Measurements from ENCODE around the gene ALDH9A1.
"Not testable (repeated sequence)": the region's sequence is repeated elsewhere in the genome, so short reads cannot be mapped to it uniquely, and the experiment has no call there.

The ALDH9A1 gene

DNA sequence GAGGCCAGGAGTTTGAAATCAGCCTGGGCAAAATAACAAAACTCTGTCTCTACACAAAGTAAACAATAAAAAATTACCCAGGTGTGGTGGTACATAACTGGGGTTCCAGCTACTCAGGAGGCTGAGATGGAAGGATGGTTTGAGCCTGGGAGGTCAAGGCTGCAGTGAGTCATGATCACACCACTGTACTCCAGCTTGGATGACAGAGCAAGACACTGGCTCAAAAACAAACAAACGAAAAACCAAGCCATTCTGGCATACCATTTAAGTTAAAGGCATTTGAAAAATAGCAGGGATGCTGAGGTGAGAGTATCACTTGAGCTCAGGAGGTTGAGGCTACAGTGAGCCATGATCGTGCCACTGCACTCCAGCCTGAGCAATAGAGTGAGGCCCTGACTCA lies 5.3 kb upstream of the ALDH9A1 start:
- DNase-seq (no peak), ATAC-seq (replicated peaks) (no peak)
- Mint-ChIP-seq H3K9me3 (no peaks in the 10 kb centered on the region), H3K36me3 (no peaks in the 10 kb centered on the region), H3K4me1 (peaks cover 0 to 2% of the 10 kb centered on the region in 2 donors), H3K4me3 (no peak overlapping the region), H3K27me3 (peaks cover 16% of the 10 kb centered on the region in 2 donors), H3K27ac (no peak overlapping the region)

DNA sequence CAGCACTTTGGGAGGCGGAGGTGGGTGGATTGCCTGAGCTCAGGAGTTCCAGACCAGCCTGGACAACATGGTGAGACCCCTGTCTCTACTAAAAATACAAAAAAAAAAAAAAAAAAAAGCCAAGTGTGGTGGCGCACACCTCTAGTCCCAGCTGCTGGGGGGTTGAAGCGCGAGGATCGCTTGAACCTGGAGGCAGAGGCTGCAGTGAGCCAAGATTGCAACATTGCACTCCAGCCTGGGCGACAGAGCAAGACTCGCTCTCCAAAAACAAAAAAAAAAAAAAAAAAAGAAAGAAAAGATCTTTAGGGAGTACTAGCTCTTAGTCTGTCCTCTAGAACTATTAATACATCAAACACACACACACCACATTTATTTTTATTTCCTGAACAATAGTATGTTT lies 3.6 kb upstream of the ALDH9A1 start:
- H3K27ac Mint-ChIP-seq; H3K27me3 Mint-ChIP-seq; H3K9me3 Mint-ChIP-seq; DNase-seq; H3K4me1 Mint-ChIP-seq; H3K4me3 Mint-ChIP-seq; ATAC-seq (replicated peaks); H3K36me3 Mint-ChIP-seq: not testable (repeated sequence)

DNA sequence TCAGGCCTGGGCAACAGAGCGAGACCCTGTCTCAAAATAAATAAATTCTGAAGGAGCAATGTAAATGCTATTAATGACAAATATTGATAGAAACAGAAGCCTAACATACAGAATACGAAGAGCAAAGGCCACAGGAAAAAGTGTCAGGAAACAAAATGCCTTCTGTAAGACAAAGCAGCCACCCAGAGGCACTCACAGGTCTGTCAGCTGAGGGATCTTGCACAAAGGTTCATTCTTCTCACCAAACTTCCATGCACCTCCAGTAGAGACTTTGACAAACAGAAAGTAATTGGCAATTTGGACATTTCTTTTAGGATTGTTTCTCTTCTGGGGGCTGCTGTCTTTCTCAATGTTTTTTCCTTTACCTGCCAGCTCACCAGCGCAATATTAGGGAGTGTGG lies 1.2 kb upstream of the ALDH9A1 start:
- Mint-ChIP-seq H3K4me3 (peak overlapping the region in 1 of 2 donors; percentile 100), H3K27ac (no peak overlapping the region), H3K4me1 (peaks cover 11 to 17% of the 10 kb centered on the region in 2 donors), H3K36me3 (peaks cover 0 to 4% of the 10 kb centered on the region in 2 donors), H3K9me3 (no peaks in the 10 kb centered on the region), H3K27me3 (no peaks in the 10 kb centered on the region)
- ATAC-seq (replicated peaks) (no peak), DNase-seq (no peak)

DNA sequence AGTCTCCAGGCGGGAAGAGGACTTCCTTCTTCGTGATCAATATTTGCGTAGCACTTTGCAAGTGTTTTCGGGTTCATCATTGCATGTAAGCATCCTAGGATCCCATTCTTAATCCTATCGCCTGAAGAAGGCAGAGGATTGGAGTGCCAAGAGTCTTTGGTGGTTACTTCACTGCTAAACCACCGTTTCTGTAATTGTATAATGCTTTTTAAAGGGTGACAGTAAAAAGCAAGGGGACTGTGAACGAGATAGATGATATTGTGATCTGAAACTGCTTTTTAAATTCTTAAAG lies 345 bp upstream of the ALDH9A1 start:
- Mint-ChIP-seq H3K36me3 (peaks cover 1 to 5% of the 10 kb centered on the region in 2 donors), H3K9me3 (no peaks in the 10 kb centered on the region), H3K4me3 (peak overlapping the region; percentile 97 to 100), H3K27ac (peak overlapping the region; percentile 98), H3K4me1 (peaks cover 11 to 17% of the 10 kb centered on the region in 2 donors), H3K27me3 (no peaks in the 10 kb centered on the region)
- DNase-seq = no peak
- no peak for ATAC-seq (replicated peaks)

- peaks cover 8 to 12% of the 10 kb centered on the region in 2 donors for H3K36me3 Mint-ChIP-seq
- DNase-seq (no peak), ATAC-seq (replicated peaks) (no peak)
- peaks cover 11 to 17% of the 10 kb centered on the region in 2 donors for H3K4me1 Mint-ChIP-seq
- no peaks in the 10 kb centered on the region for H3K9me3 Mint-ChIP-seq
- H3K27ac Mint-ChIP-seq = peak overlapping the region; percentile 98
- H3K4me3 Mint-ChIP-seq = peak overlapping the region; percentile 97 to 100
- H3K27me3 Mint-ChIP-seq = no peaks in the 10 kb centered on the region
Measured at GRCh38 chr1:165697491-165697880, 876 bp downstream of the ALDH9A1 start.

DNA sequence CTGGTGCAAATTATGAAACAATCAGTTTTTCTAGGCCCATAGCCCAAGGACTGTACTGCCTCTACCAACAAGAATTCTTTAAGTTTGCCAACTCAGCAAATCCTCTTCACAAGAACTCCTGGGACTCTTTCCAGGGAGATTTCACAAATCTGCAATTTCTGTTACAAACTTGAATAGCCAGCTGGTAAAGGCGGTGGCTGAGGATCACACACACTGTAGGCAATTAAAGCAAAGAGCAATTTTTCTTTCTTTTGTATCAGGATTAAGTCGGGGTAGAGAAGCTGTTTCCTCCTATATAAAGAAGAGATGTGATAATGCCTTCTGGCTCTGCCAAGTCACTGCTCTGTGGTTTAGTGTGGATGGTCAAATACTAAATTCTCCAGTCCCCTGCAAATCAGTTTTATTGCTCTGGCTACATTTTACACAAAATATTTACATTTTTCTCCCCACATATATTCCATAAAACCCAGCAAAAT lies 1.7 kb downstream of the ALDH9A1 start:
- Mint-ChIP-seq H3K27me3 (no peaks in the 10 kb centered on the region), H3K4me3 (peak overlapping the region; percentile 4 to 36), H3K9me3 (no peaks in the 10 kb centered on the region), H3K27ac (no peak overlapping the region), H3K4me1 (peaks cover 11 to 23% of the 10 kb centered on the region in 2 donors), H3K36me3 (peaks cover 16 to 19% of the 10 kb centered on the region in 2 donors)
- no peak for DNase-seq
- no peak for ATAC-seq (replicated peaks)

DNA sequence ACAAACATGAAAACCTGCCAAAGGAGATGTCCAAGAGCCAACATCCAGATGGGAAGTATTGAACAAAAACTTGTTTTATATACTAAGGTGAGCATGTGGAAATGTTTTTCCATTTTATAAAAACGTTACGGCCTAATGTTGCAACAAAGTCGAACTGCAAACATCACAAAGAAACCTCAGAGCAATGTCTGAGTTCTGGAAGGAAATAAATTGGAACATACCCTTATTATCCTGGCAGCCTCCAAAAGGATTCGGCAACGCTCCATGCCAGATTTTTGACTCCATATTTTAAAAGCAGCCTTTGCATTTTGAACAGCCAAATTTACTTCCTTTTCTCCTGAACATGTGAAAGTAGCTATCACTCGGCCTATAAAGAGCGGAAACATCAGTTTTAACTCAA lies 3.3 kb downstream of the ALDH9A1 start:
- no peak for DNase-seq
- no peak overlapping the region for H3K27ac Mint-ChIP-seq
- H3K4me3 Mint-ChIP-seq = no peak overlapping the region
- H3K9me3 Mint-ChIP-seq = no peaks in the 10 kb centered on the region
- H3K4me1 Mint-ChIP-seq = peaks cover 13 to 32% of the 10 kb centered on the region in 2 donors
- no peak for ATAC-seq (replicated peaks)
- H3K36me3 Mint-ChIP-seq = peaks cover 23 to 27% of the 10 kb centered on the region in 2 donors
- no peaks in the 10 kb centered on the region for H3K27me3 Mint-ChIP-seq

DNA sequence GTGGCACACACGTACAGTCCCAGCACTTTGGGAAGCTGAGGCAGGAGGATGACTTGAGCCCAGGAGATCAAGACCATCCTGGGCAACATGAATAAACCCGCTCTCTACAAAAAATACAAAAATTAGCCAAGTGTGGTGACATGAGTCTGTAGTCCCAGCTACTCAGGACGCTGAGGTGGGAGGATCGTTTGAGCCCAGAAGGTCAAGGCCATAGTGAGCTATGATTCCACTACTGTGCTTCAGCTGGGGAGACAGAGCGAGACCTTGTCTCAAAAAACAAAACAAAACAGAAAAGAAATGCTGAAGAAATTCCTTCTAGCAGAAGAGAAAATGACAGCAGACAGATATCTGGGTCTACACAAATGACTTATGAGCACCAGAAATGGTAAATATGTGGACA lies 10.3 kb downstream of the ALDH9A1 start:
- Mint-ChIP-seq H3K4me1 (peaks cover 23 to 65% of the 10 kb centered on the region in 2 donors), H3K36me3 (peaks cover 37 to 57% of the 10 kb centered on the region in 2 donors), H3K27ac (peak overlapping the region; percentile 39), H3K27me3 (no peaks in the 10 kb centered on the region), H3K9me3 (peaks cover 2 to 5% of the 10 kb centered on the region in 2 donors), H3K4me3 (no peak overlapping the region)
- no peak for ATAC-seq (replicated peaks)
- no peak for DNase-seq

GRCh38 chr1:165686971-165687433 lies 11.4 kb downstream of the ALDH9A1 start:
- peaks cover 2 to 5% of the 10 kb centered on the region in 2 donors for H3K9me3 Mint-ChIP-seq
- H3K4me1 Mint-ChIP-seq = peaks cover 23 to 62% of the 10 kb centered on the region in 2 donors
- peak overlapping the region; percentile 34 to 58 for H3K4me3 Mint-ChIP-seq
- peaks cover 39 to 62% of the 10 kb centered on the region in 2 donors for H3K36me3 Mint-ChIP-seq
- no peaks in the 10 kb centered on the region for H3K27me3 Mint-ChIP-seq
- DNase-seq (no peak), ATAC-seq (replicated peaks) (peak; percentile 60 to 70)
- H3K27ac Mint-ChIP-seq = peak overlapping the region; percentile 44

DNA sequence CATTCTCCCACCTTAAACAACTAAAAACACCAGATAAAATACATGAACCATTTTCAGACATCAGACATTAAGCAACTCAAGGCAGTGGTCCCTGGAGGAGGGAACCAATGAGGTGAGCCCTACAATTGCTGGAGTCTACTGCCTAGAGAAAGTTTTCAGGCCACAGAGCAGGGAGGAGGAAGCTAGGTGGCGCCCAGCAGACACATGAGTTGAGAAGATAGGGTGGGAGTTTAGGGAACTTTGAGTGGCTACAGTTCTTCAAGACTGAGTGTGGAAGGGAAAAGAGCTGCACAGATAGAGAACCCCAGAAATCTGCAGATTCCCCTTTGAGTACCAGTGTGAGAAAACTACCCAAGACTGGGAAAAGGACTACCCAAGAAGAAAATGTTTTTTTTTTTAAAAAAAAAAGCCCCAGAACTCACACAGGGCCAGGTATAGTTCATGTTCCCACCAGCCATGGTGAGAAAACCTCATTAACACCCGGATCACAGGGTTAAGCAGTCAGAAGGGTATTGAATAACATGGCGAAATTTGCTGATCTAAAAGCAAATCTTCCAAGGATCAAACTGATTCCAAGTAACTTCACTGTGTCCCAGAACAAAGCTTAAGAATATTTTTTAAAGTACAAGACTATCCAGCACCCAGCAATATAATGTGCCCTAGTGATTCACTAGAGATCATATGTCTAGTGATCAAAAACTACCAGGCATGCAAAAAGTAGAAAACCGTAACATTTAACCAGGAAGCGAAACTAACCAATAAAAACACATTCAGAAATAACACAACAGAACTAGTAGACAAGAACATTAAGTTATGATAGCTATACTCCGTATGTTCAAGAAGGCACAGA lies 12.0 kb downstream of the ALDH9A1 start:
- peak; percentile 90 to 92 for ATAC-seq (replicated peaks)
- Mint-ChIP-seq H3K4me1 (peaks cover 23 to 55% of the 10 kb centered on the region in 2 donors), H3K27ac (peak overlapping the region; percentile 89), H3K27me3 (no peaks in the 10 kb centered on the region), H3K9me3 (peaks cover 2 to 5% of the 10 kb centered on the region in 2 donors), H3K36me3 (peaks cover 39 to 63% of the 10 kb centered on the region in 2 donors), H3K4me3 (peak overlapping the region; percentile 58 to 65)
- DNase-seq = no peak

DNA sequence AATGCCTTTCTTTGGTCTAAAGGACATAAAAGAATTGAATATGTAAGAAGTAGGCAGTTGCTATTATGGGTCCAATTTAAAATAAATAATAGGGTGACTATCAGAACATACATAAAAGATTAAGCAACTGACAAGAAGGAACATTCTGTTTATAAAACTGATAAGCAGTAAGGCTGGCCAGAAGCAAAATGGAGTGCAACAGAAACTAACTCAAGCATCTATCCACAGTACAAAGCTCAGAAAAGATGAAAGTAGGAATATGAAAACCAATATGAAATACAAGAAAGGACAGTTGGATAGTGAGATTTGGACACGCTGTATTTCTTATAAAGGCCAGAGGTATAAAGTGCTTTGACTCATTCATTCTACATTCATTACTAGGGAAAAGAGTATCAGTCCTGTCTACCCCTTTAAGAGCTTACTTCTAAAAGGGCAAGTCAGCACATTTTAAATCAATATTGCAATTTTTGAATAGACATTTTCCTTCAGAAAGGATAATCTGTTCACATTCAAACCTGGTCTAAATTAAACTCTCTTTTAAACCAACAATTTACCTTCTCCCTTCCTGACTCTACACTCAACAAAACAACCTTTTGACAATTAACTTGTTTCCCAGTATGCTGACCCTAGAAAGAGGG lies 14.4 kb downstream of the ALDH9A1 start:
- ATAC-seq (replicated peaks) (no peak), DNase-seq (no peak)
- Mint-ChIP-seq H3K4me3 (no peak overlapping the region), H3K27me3 (no peaks in the 10 kb centered on the region), H3K27ac (no peak overlapping the region), H3K4me1 (peaks cover 20 to 46% of the 10 kb centered on the region in 2 donors), H3K36me3 (peaks cover 48 to 72% of the 10 kb centered on the region in 2 donors), H3K9me3 (peaks cover 2 to 5% of the 10 kb centered on the region in 2 donors)

GRCh38 chr1:165680773-165681172 lies 17.6 kb downstream of the ALDH9A1 start:
- DNase-seq; H3K27ac Mint-ChIP-seq; ATAC-seq (replicated peaks); H3K4me3 Mint-ChIP-seq; H3K27me3 Mint-ChIP-seq; H3K9me3 Mint-ChIP-seq: not testable (repeated sequence)
- Mint-ChIP-seq H3K36me3 (peaks cover 40 to 64% of the 10 kb centered on the region in 2 donors), H3K4me1 (peaks cover 6 to 16% of the 10 kb centered on the region in 2 donors)

- ATAC-seq (replicated peaks) = no peak
- Mint-ChIP-seq H3K36me3 (peaks cover 41 to 66% of the 10 kb centered on the region in 2 donors), H3K4me1 (peaks cover 3 to 11% of the 10 kb centered on the region in 2 donors), H3K27ac (peak overlapping the region; percentile 17), H3K4me3 (no peak overlapping the region), H3K9me3 (no peaks in the 10 kb centered on the region), H3K27me3 (no peaks in the 10 kb centered on the region)
- DNase-seq = no peak
Measured at GRCh38 chr1:165680303-165680702, 18.1 kb downstream of the ALDH9A1 start.

DNA sequence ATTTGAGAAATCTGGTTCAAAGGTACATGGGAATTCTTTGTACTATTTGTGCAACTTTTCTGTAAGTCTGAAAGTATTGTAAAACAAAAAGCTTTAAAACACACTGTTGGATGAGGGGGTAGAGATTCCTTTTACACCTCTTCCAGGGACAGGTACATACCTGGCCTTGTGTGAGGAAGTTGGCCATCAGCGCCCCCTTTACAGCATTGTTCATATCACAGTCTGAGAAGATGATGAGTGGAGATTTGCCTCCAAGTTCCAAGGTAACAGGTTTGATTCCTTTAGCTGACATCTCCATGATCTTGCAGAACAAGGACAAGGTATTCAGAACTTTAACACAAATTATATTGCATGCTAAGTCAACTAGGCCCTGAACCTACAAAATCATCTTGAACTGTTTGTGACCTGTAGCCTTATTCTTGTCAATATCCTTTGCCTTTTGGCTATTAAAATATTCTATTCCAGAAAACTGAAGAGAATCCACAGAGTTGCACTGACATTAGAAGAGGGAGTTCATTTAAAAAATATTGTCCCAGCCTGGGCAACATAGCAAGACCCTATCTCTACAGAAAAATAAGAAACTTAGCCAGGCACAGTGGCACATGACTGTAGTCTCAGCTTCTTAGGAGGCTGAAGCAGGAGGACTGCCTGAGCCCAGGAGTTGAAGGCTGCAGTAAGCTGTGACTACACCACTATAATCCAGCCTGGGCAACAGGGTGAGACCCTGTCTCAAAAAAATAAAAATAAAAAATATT lies 18.9 kb downstream of the ALDH9A1 start:
- H3K4me3 Mint-ChIP-seq = no peak overlapping the region
- H3K27me3 Mint-ChIP-seq = no peaks in the 10 kb centered on the region
- H3K9me3 Mint-ChIP-seq = no peaks in the 10 kb centered on the region
- H3K4me1 Mint-ChIP-seq = peaks cover under 1 to 3% of the 10 kb centered on the region in 2 donors
- no peak for DNase-seq
- no peak overlapping the region for H3K27ac Mint-ChIP-seq
- H3K36me3 Mint-ChIP-seq = peaks cover 42 to 64% of the 10 kb centered on the region in 2 donors
- ATAC-seq (replicated peaks) = no peak
